Endodermal cell (in vitro differentiated cells): ENCODE measurements around the gene CLCF1. TPM values are rescaled to one million over a fixed set of nuclear protein-coding genes. Genes with fewer than 3 reads are reported as not detected.

Source experiments
- DNase-seq: peaks from one replicate; pipeline ENCODE4 v3.0.0-alpha.2; 2017
- H3K27ac ChIP-seq: 2 replicates; pipeline ENCODE4 v1.5.1; 2013; ENCODE audit warnings: mild to moderate bottlenecking, low read depth, low read length, moderate library complexity
- H3K27me3 ChIP-seq: 2 replicates; pipeline ENCODE4 v1.6.1; 2013; ENCODE audit warnings: mild to moderate bottlenecking, low read length, moderate library complexity; ENCODE audit not compliant: insufficient read depth, control insufficient read depth, poor library complexity, severe bottlenecking
- H3K36me3 ChIP-seq: 2 replicates; pipeline ENCODE4 v1.7.0; 2013; ENCODE audit warnings: mild to moderate bottlenecking, low read length, moderate library complexity; ENCODE audit not compliant: control insufficient read depth, insufficient read depth
- H3K4me1 ChIP-seq: one replicate; pipeline ENCODE4 v1.7.0; 2013; ENCODE audit warnings: low read length; ENCODE audit not compliant: control insufficient read depth, insufficient read depth
- H3K4me3 ChIP-seq: 2 replicates; pipeline ENCODE4 v1.5.1; 2013; ENCODE audit warnings: mild to moderate bottlenecking, low read length, moderate library complexity
- H3K9ac ChIP-seq: 2 replicates; pipeline ENCODE4 v1.6.1; 2013; ENCODE audit warnings: mild to moderate bottlenecking, low read length, moderate library complexity; ENCODE audit not compliant: poor library complexity, severe bottlenecking; ENCODE audit errors: extremely low read depth
- H3K9me3 ChIP-seq: 2 replicates; pipeline ENCODE4 v1.6.1; 2013; ENCODE audit warnings: mild to moderate bottlenecking, low read length, moderate library complexity; ENCODE audit not compliant: control insufficient read depth
- H3K27ac Mint-ChIP-seq: 2 replicates; pipeline ENCODE4 v1.8.0; 2020; ENCODE audit warnings: mixed read lengths
- H3K27me3 Mint-ChIP-seq: 2 replicates; pipeline ENCODE4 v1.8.0; 2021; ENCODE audit warnings: mild to moderate bottlenecking, mixed read lengths; ENCODE audit not compliant: insufficient read depth
- H3K36me3 Mint-ChIP-seq: 2 replicates; pipeline ENCODE4 v1.8.0; 2020; ENCODE audit warnings: low read depth, mixed read lengths
- H3K4me1 Mint-ChIP-seq: 2 replicates; pipeline ENCODE4 v1.8.0; 2020; ENCODE audit warnings: mixed read lengths
- H3K4me3 Mint-ChIP-seq: 2 replicates; pipeline ENCODE4 v1.8.0; 2020; ENCODE audit warnings: mild to moderate bottlenecking, moderate library complexity, mixed read lengths
- H3K9me3 Mint-ChIP-seq: 2 replicates; pipeline ENCODE4 v1.8.0; 2020; ENCODE audit warnings: mild to moderate bottlenecking, mixed read lengths
- WGBS, 2 experiments: methylation state at CpG; one replicate each; pipeline versions ENCODE4 v1.1.5 to v1.1.7; 2013; ENCODE audit warnings: missing lambda C conversion rate in 2 of 2, mixed read lengths in 1 of 2; ENCODE audit not compliant: insufficient coverage in 1 of 2, insufficient read length in 1 of 2; 5-methylcytosine and 5-hydroxymethylcytosine counted together
- total RNA-seq, 2 donors: library from RNA; stranded (reverse); fragmentation: NEBNext Ultra II Directional in 1 of 2; extraction: Animal tissue kit (Norgen Biotek cat#: 25700) in 1 of 2; gene quantifications; 2 replicates in 1 of 2; 3 replicates in 1 of 2; pipeline ENCODE4 v1.2.1, GENCODE V29; 2021
- TF ChIP-seq, protein P1 (sequence below): fragments of 200-600 bp; sonication (generic); conservative IDR thresholded peaks from 2 replicates; pipeline ENCODE4 v1.5.0; 2021; ENCODE audit warnings: antibody characterized with exemption, mild to moderate bottlenecking

The CLCF1 gene
- total RNA-seq, 2 donors from 2014 or later = 3.6 to 4.8 TPM

DNA sequence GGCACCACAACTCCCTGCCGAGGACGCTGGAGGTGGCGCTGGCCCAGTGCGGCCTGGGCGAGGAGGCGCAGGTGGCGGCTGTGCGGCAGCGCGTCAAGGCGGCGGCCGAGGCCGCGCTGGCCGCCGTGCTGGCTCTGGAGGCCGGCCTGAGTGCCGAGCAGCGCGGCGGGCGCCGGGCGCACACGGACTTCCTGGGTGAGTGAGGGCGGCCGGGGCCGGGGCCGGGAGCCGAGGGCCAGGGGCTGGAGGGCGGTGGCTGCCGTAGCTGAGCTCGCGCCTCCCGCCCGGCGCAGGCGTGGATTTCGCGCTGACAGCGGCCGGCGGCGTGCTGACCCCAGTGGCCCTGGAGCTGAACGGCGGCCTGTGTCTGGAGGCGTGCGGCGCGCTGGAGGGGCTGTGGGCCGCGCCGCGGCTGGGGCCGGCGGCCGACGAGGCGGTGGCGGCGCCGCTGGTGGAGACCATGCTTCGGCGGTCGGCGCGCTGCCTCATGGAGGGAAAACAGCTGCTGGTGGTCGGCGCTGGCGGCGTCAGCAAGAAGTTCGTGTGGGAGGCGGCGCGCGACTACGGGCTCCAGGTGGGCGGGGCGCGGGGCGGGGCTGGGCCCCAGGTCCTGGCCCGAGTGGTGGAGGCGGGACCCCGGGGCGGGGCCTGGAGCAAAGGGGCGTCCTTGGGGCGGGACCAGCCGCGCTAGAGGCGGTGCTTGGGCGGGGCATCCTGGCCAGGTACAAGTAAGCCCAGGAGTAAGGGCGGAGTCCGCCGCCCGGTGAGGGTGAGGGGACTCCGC, 47.4 kb upstream of the CLCF1 start:
- Histone ChIP-seq H3K4me1 (no peaks in the 10 kb centered on the region), H3K4me3 (peak overlapping the region; percentile 69), H3K9ac (peak overlapping the region; percentile 41), H3K27me3 (peaks cover 5% of the 10 kb centered on the region), H3K27ac (no peak overlapping the region), H3K9me3 (no peaks in the 10 kb centered on the region), H3K36me3 (no peaks in the 10 kb centered on the region)
- DNase-seq = peak; percentile 100
- 1 to 4% methylated on average over 11 to 97 of the region's 97 CpGs for WGBS, 2 experiments
- peak overlapping the region; percentile 46 for H3K4me3 Mint-ChIP-seq
- TF ChIP-seq, protein P1, sequence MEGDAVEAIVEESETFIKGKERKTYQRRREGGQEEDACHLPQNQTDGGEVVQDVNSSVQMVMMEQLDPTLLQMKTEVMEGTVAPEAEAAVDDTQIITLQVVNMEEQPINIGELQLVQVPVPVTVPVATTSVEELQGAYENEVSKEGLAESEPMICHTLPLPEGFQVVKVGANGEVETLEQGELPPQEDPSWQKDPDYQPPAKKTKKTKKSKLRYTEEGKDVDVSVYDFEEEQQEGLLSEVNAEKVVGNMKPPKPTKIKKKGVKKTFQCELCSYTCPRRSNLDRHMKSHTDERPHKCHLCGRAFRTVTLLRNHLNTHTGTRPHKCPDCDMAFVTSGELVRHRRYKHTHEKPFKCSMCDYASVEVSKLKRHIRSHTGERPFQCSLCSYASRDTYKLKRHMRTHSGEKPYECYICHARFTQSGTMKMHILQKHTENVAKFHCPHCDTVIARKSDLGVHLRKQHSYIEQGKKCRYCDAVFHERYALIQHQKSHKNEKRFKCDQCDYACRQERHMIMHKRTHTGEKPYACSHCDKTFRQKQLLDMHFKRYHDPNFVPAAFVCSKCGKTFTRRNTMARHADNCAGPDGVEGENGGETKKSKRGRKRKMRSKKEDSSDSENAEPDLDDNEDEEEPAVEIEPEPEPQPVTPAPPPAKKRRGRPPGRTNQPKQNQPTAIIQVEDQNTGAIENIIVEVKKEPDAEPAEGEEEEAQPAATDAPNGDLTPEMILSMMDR = peak; percentile 18
- peaks cover 7% of the 10 kb centered on the region for H3K27me3 Mint-ChIP-seq
- H3K4me1 Mint-ChIP-seq = peaks cover 10% of the 10 kb centered on the region
- H3K36me3 Mint-ChIP-seq = no peaks in the 10 kb centered on the region
- H3K27ac Mint-ChIP-seq = no peak overlapping the region
- no peaks in the 10 kb centered on the region for H3K9me3 Mint-ChIP-seq

DNA sequence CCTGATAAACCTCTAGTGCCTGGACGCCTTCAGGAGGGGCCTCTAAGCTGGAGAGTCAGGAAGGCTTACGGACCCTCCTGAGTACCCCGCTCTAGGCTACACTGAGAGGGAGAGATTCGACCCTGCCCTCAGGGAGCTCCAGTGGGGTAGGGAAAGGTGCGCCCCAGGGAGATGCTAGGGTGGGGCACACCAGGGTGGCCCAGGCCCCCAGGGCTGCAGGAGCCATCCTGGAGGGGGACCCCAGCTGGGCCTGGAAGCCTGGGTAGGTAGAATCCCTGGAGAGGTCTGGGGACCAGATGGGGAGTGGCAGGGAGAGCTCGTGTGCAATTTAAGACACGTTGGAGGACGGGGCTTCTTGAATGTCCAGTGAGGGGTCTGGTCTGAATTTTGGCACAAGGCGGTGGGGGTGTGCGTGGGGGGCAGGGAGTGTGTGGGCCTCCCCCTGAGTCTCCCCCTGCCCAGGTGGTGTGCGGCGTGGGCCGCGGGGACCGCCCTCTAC, 46.8 kb upstream of the CLCF1 start:
- peak overlapping the region; percentile 46 for H3K4me3 Mint-ChIP-seq
- H3K9ac ChIP-seq = peak overlapping the region; percentile 6
- H3K27me3 ChIP-seq = peaks cover 6% of the 10 kb centered on the region
- no peak for DNase-seq
- H3K4me1 Mint-ChIP-seq = peaks cover 10% of the 10 kb centered on the region
- TF ChIP-seq, protein P1 = no peak
- no peaks in the 10 kb centered on the region for H3K36me3 ChIP-seq
- no peak overlapping the region for H3K27ac Mint-ChIP-seq
- H3K4me3 ChIP-seq = peak overlapping the region; percentile 69
- H3K36me3 Mint-ChIP-seq = no peaks in the 10 kb centered on the region
- H3K27ac ChIP-seq = no peak overlapping the region
- H3K27me3 Mint-ChIP-seq = peaks cover 7% of the 10 kb centered on the region
- H3K9me3 Mint-ChIP-seq = no peaks in the 10 kb centered on the region
- H3K4me1 ChIP-seq = no peaks in the 10 kb centered on the region
- 47 to 88% methylated on average over 5 to 15 of the region's 15 CpGs for WGBS, 2 experiments
- H3K9me3 ChIP-seq = no peaks in the 10 kb centered on the region

DNA sequence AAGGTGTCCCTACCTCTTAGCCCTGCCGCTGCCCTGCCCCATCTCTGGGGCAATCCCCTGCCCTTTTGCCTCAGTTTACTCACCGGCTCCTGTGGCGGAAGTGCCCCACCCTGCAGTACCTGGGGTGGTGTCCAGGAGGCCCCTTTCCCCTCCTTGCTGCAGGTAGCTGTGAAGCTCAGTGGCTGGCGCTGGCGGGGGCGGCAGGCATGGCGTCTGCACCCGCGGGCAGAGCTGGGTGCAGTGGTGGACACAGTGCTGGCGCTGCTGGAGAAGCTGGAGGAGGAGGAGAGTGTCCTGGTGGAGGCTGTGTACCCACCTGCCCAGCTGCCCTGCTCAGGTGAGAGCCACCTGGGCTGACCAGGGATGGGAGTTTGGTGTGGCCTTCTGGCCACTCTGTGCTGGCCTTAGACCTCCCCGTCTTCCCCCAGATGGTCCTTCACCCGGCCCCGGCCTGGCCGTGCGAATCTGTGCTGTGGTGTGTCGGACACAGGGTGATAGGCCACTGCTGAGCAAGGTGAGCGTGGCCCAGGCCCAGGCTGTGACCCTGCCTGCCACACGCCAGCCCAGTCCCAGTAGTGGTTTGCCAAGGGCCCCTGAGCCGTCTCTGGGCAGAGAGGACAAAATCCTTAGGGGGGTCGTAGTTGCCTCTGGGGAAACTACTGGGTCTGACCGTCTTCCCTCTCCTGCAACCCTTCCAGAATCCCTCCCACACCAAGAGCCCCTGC, 46.1 kb upstream of the CLCF1 start:
- TF ChIP-seq, protein P1 = no peak
- Histone ChIP-seq H3K9ac (no peak overlapping the region), H3K27me3 (peaks cover 13% of the 10 kb centered on the region), H3K27ac (no peak overlapping the region), H3K9me3 (no peaks in the 10 kb centered on the region), H3K4me1 (no peaks in the 10 kb centered on the region), H3K4me3 (no peak overlapping the region), H3K36me3 (no peaks in the 10 kb centered on the region)
- Mint-ChIP-seq H3K9me3 (no peaks in the 10 kb centered on the region), H3K4me1 (peaks cover 10% of the 10 kb centered on the region), H3K27me3 (peaks cover 10% of the 10 kb centered on the region), H3K36me3 (no peaks in the 10 kb centered on the region), H3K27ac (no peak overlapping the region), H3K4me3 (no peak overlapping the region)
- DNase-seq = no peak
- WGBS, 2 experiments = 92 to 98% methylated on average over 13 to 21 of the region's 21 CpGs
